ENCODE measurements around the gene FAS.

The FAS gene

GRCh38 chr10:89037096-89037495, 46.5 kb downstream of the FAS start:
- DNase-seq (ENCODE audit: low spot score) = no peak

- DNase-seq (ENCODE audit: low spot score) = no peak
Measured at GRCh38 chr10:89042562-89042961, 52.0 kb downstream of the FAS start.

GRCh38 chr10:89043052-89043451, 52.5 kb downstream of the FAS start:
- DNase-seq (ENCODE audit: low spot score) = no peak

GRCh38 chr10:89047397-89047796, 56.8 kb downstream of the FAS start:
- no peak for DNase-seq (ENCODE audit: low spot score)

- DNase-seq (ENCODE audit: low spot score) = no peak
Measured at GRCh38 chr10:89051593-89051992, 61.0 kb downstream of the FAS start.

- DNase-seq (ENCODE audit: low spot score) = no peak
Measured at GRCh38 chr10:89053555-89053954, 63.0 kb downstream of the FAS start.

- no peak for DNase-seq (ENCODE audit: low spot score)
Measured at GRCh38 chr10:89055159-89055558, 64.6 kb downstream of the FAS start.

GRCh38 chr10:89062861-89063260, 72.3 kb downstream of the FAS start:
- DNase-seq (ENCODE audit: low spot score) = no peak

- DNase-seq (ENCODE audit: low spot score) = no peak
Measured at GRCh38 chr10:89063465-89063864, 72.9 kb downstream of the FAS start.

GRCh38 chr10:89064748-89065147, 74.2 kb downstream of the FAS start:
- no peak for DNase-seq (ENCODE audit: low spot score)

Data from NAMALWA (cell line).